Measurements from ENCODE around the gene OSCP1.

Gene OSCP1

GRCh38 chr1:36400825-36401601 lies 49.2 kb downstream of the OSCP1 start:
- DNase-seq: peak; percentile 49

- DNase-seq: no peak
Measured at GRCh38 chr1:36400514-36400824, 49.8 kb downstream of the OSCP1 start.

GRCh38 chr1:36398370-36398977 lies 51.8 kb downstream of the OSCP1 start:
- DNase-seq: no peak

GRCh38 chr1:36397378-36398230 lies 52.6 kb downstream of the OSCP1 start, which contains the start of gene LSM10:
LSM10 (minus strand) TSS chr1:36397908; CDS start chr1:36394129, 3,779 bp downstream.
- DNase-seq: peak; percentile 92

- DNase-seq: peak; percentile 40
Measured at GRCh38 chr1:36397083-36397377, 53.2 kb downstream of the OSCP1 start.

GRCh38 chr1:36396359-36396758 lies 53.9 kb downstream of the OSCP1 start:
- DNase-seq: no peak

- no peak for DNase-seq
Measured at GRCh38 chr1:36393686-36394085, 56.6 kb downstream of the OSCP1 start.

GRCh38 chr1:36392836-36393235 lies 57.4 kb downstream of the OSCP1 start:
- no peak for DNase-seq

GRCh38 chr1:36391271-36391670 lies 59.0 kb downstream of the OSCP1 start:
- DNase-seq: no peak

GRCh38 chr1:36390411-36390810 lies 59.8 kb downstream of the OSCP1 start:
- no peak for DNase-seq

GRCh38 chr1:36389999-36390398 lies 60.3 kb downstream of the OSCP1 start:
- no peak for DNase-seq

- no peak for DNase-seq
Measured at GRCh38 chr1:36389261-36389660, 61.0 kb downstream of the OSCP1 start.

- DNase-seq: no peak
Measured at GRCh38 chr1:36387141-36387949, 62.9 kb downstream of the OSCP1 start.

- peak; percentile 88 for DNase-seq
Measured at GRCh38 chr1:36386265-36387140, 63.7 kb downstream of the OSCP1 start.

GRCh38 chr1:36385410-36386264 lies 64.6 kb downstream of the OSCP1 start, which contains the start of gene STK40:
STK40 (minus strand) TSS chr1:36385924; CDS start chr1:36361332, 24,592 bp downstream.
- DNase-seq: peak; percentile 99

GRCh38 chr1:36384542-36385409 lies 65.5 kb downstream of the OSCP1 start:
- DNase-seq: peak; percentile 58

GRCh38 chr1:36383240-36383639 lies 67.0 kb downstream of the OSCP1 start:
- DNase-seq: no peak

- DNase-seq: no peak
Measured at GRCh38 chr1:36382669-36383068, 67.6 kb downstream of the OSCP1 start.

- no peak for DNase-seq
Measured at GRCh38 chr1:36382231-36382630, 68.0 kb downstream of the OSCP1 start.

- no peak for DNase-seq
Measured at GRCh38 chr1:36381405-36381804, 68.8 kb downstream of the OSCP1 start.

Measured in CD4-positive, alpha-beta T cell treated with Interleukin-12 subunit alpha and Interleukin-12 subunit beta, for 1 hour (primary cell).